HG03432 (cell line): Measurements from ENCODE around the gene ITPR3.

Source experiments
- ATAC-seq: cut with Tn5 transposase; IDR thresholded peaks from one replicate; pipeline ENCODE4 v1.9.1; 2021; ENCODE audit warnings: mild to moderate bottlenecking, moderate library complexity; ENCODE audit not compliant: unreplicated experiment

The ITPR3 gene

GRCh38 chr6:33620856-33621710 is at the start of gene ITPR3:
ITPR3 (plus strand) TSS chr6:33621322; CDS start chr6:33621603, 281 bp downstream.
- ATAC-seq: peak; percentile 78

- ATAC-seq: no peak
Measured at GRCh38 chr6:33571637-33572316, 49.3 kb upstream of the ITPR3 start.

GRCh38 chr6:33575211-33575610 is 45.9 kb upstream of the ITPR3 start:
- no peak for ATAC-seq

GRCh38 chr6:33576668-33577067 is 44.5 kb upstream of the ITPR3 start:
- ATAC-seq: no peak

- ATAC-seq: no peak
Measured at GRCh38 chr6:33577106-33577535, 44.0 kb upstream of the ITPR3 start.

GRCh38 chr6:33577718-33578117 is 43.4 kb upstream of the ITPR3 start:
- no peak for ATAC-seq

GRCh38 chr6:33578164-33578563 is 43.0 kb upstream of the ITPR3 start:
- ATAC-seq: no peak

GRCh38 chr6:33578588-33579011 is 42.5 kb upstream of the ITPR3 start:
- no peak for ATAC-seq

- peak; percentile 91 for ATAC-seq
Measured at GRCh38 chr6:33579828-33580714, 41.1 kb upstream of the ITPR3 start, which contains the start of gene BAK1. BAK1 (minus strand) TSS chr6:33580276; CDS start chr6:33577604, 2,672 bp downstream.

- no peak for ATAC-seq
Measured at GRCh38 chr6:33581186-33581585, 39.9 kb upstream of the ITPR3 start.

- ATAC-seq: no peak
Measured at GRCh38 chr6:33583591-33584155, 37.4 kb upstream of the ITPR3 start.

- no peak for ATAC-seq
Measured at GRCh38 chr6:33584700-33585402, 36.3 kb upstream of the ITPR3 start.

- peak; percentile 59 for ATAC-seq
Measured at GRCh38 chr6:33585403-33586107, 35.6 kb upstream of the ITPR3 start.

GRCh38 chr6:33586108-33586640 is 34.9 kb upstream of the ITPR3 start:
- ATAC-seq: no peak

- no peak for ATAC-seq
Measured at GRCh38 chr6:33587529-33587928, 33.6 kb upstream of the ITPR3 start.

- no peak for ATAC-seq
Measured at GRCh38 chr6:33588894-33589293, 32.2 kb upstream of the ITPR3 start.

GRCh38 chr6:33589392-33589730 is 31.8 kb upstream of the ITPR3 start:
- ATAC-seq: no peak

GRCh38 chr6:33589731-33590530 is 31.2 kb upstream of the ITPR3 start:
- ATAC-seq: no peak
